Trophoblast cell (in vitro differentiated cells and primary cell): ENCODE results near the gene EIF3A.

Experiments used
- DNase-seq, 2 donors: peaks; one replicate each; pipeline ENCODE4 v3.0.0-alpha.2; 2016
- H2AFZ ChIP-seq: 2 replicates; pipeline ENCODE4 v1.6.1; 2013; ENCODE audit warnings: low read length, moderate library complexity, mild to moderate bottlenecking; ENCODE audit not compliant: insufficient read depth, poor library complexity
- H2AK5ac ChIP-seq: 2 replicates; pipeline ENCODE4 v1.6.1; 2013; ENCODE audit warnings: mild to moderate bottlenecking, low read length
- H2BK120ac ChIP-seq: 2 replicates; pipeline ENCODE4 v1.6.1; 2013; ENCODE audit warnings: low read length, mild to moderate bottlenecking, moderate library complexity; ENCODE audit not compliant: insufficient read depth, poor library complexity
- H2BK12ac ChIP-seq: 2 replicates; pipeline ENCODE4 v1.6.1; 2013; ENCODE audit warnings: mild to moderate bottlenecking, low read length, moderate library complexity
- H2BK5ac ChIP-seq: 2 replicates; pipeline ENCODE4 v1.6.1; 2013; ENCODE audit warnings: low read length, low read depth, moderate library complexity, mild to moderate bottlenecking; ENCODE audit not compliant: poor library complexity
- H3K14ac ChIP-seq: 2 replicates; pipeline ENCODE4 v1.6.1; 2013; ENCODE audit warnings: mild to moderate bottlenecking, low read length
- H3K18ac ChIP-seq: 2 replicates; pipeline ENCODE4 v1.6.1; 2013; ENCODE audit warnings: mild to moderate bottlenecking, low read length
- H3K23ac ChIP-seq: 2 replicates; pipeline ENCODE4 v1.6.1; 2013; ENCODE audit warnings: low read length
- H3K27ac ChIP-seq: 2 replicates; pipeline ENCODE4 v1.5.1; 2013; ENCODE audit warnings: low read depth, mild to moderate bottlenecking, inconsistent platforms, low read length, moderate library complexity
- H3K27me3 ChIP-seq: 2 replicates; pipeline ENCODE4 v1.6.1; 2013; ENCODE audit warnings: inconsistent platforms, mild to moderate bottlenecking, low read length, moderate library complexity; ENCODE audit not compliant: insufficient read depth
- H3K36me3 ChIP-seq, 2 experiments: 1 replicate in 1 of 2; 2 replicates in 1 of 2; pipeline ENCODE4 v1.6.1; 2013; ENCODE audit warnings: low read length in 2 of 2, mild to moderate bottlenecking in 2 of 2, moderate library complexity in 1 of 2; ENCODE audit not compliant: insufficient read depth in 2 of 2, control insufficient read depth in 1 of 2
- H3K4ac ChIP-seq: 2 replicates; pipeline ENCODE4 v1.6.1; 2013; ENCODE audit warnings: low read depth, mild to moderate bottlenecking, low read length, moderate library complexity
- H3K4me1 ChIP-seq, 2 experiments: 1 replicate in 1 of 2; 2 replicates in 1 of 2; pipeline ENCODE4 v1.6.1; 2013; ENCODE audit warnings: low read length in 2 of 2, mild to moderate bottlenecking in 2 of 2, moderate library complexity in 1 of 2; ENCODE audit not compliant: insufficient read depth in 2 of 2, control insufficient read depth in 1 of 2
- H3K4me2 ChIP-seq: 2 replicates; pipeline ENCODE4 v1.6.1; 2013; ENCODE audit warnings: inconsistent platforms, mild to moderate bottlenecking, low read length, moderate library complexity
- H3K4me3 ChIP-seq: 2 replicates; pipeline ENCODE4 v1.5.1; 2013; ENCODE audit warnings: mild to moderate bottlenecking, low read depth, low read length, inconsistent platforms
- H3K79me1 ChIP-seq: one replicate; pipeline ENCODE4 v1.6.1; 2013; ENCODE audit warnings: low read length
- H3K79me2 ChIP-seq: 2 replicates; pipeline ENCODE4 v1.6.1; 2013; ENCODE audit warnings: low read length, mild to moderate bottlenecking; ENCODE audit not compliant: control insufficient read depth, insufficient read depth, poor library complexity
- H3K9ac ChIP-seq: 2 replicates; pipeline ENCODE4 v1.6.1; 2013; ENCODE audit warnings: mild to moderate bottlenecking, low read length
- H3K9me3 ChIP-seq: 2 replicates; pipeline ENCODE4 v1.6.1; 2013; ENCODE audit warnings: low read depth, mild to moderate bottlenecking, control low read depth, inconsistent platforms, low read length; ENCODE audit not compliant: insufficient read depth
- H4K12ac ChIP-seq: 2 replicates; pipeline ENCODE4 v1.6.1; 2013; ENCODE audit warnings: low read depth, mild to moderate bottlenecking, low read length, moderate library complexity
- H4K8ac ChIP-seq: 2 replicates; pipeline ENCODE4 v1.6.1; 2013; ENCODE audit warnings: low read depth, mild to moderate bottlenecking, low read length, moderate library complexity
- H4K91ac ChIP-seq: one replicate; pipeline ENCODE4 v1.6.1; 2013; ENCODE audit warnings: low read depth, mild to moderate bottlenecking, low read length, moderate library complexity
- WGBS: extraction: QIAGEN DNeasy Blood & Tissue Kit; methylation state at CpG from one replicate; pipeline ENCODE4 v1.1.7; 2013; ENCODE audit warnings: missing lambda C conversion rate; ENCODE audit not compliant: insufficient read length, insufficient coverage; ENCODE audit errors: extremely low coverage; 5-methylcytosine and 5-hydroxymethylcytosine counted together

EIF3A gene

DNA sequence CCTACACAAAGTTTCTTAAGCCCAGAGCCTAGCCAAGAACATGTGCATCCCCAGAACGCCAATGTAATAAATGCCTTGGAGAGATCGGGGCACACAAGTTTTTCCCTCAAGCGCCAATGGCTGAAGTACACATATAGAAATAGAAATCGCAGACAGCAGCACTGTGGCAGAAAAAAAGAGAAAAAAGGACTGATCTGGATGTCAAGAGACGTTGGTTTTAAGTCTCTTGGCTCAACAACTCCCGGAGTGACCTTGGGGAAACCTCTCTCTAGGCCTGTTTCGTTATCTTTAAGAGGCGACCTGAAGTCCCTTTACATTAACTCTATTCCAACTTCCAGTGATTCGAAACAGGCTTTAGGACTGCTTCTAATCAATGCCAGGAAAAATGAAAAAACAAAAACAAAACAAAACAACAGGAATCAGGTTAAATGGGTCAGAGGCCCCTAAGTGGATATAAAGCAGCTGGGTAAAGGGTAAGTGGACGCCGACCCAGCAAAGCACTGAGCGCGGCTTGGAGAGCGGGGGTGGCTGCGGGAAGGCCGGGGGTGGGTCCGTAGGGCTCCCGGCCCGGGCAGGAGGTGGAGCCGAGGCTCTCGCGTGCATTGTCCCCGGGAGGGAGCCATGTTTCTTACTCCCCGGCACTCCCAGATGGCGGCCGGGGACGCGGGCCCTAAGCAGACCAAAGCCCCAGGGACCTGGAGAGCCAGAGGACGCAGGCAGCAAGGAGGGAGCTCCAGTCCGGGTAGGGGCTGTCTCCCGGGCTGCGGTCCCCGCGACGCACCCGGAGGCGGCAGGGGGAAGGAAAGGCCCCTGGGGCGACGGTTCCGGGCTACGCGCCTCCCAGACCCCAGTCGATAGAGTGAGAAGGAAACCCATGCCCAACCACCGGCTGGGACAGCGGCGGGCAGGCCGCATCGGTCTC is 757 bp downstream of the EIF3A start:
- Histone ChIP-seq H3K79me1 (peaks cover 14% of the 10 kb centered on the region), H3K36me3 (peaks cover 5 to 9% of the 10 kb centered on the region in 2 experiments), H2BK12ac (no peak overlapping the region), H3K27me3 (no peaks in the 10 kb centered on the region), H3K9ac (peak overlapping the region; percentile 100), H3K79me2 (peaks cover 31% of the 10 kb centered on the region), H2AFZ (peak overlapping the region; percentile 85), H3K4ac (peak overlapping the region; percentile 100), H3K27ac (peak overlapping the region; percentile 94), H2BK5ac (peak overlapping the region; percentile 99), H3K9me3 (no peaks in the 10 kb centered on the region), H3K4me3 (peak overlapping the region; percentile 98), H2BK120ac (peak overlapping the region; percentile 96), H4K91ac (peak overlapping the region; percentile 100), H3K23ac (no peak overlapping the region), H4K8ac (peak overlapping the region; percentile 99), H3K4me2 (peak overlapping the region; percentile 58), H3K14ac (peak overlapping the region; percentile 100), H3K4me1 (peaks cover 0 to 11% of the 10 kb centered on the region in 2 experiments), H3K18ac (peak overlapping the region; percentile 100), H4K12ac (peak overlapping the region; percentile 97), H2AK5ac (peak overlapping the region; percentile 100)
- WGBS, result no CpG with 5 or more reads among the region's 48 CpGs
- DNase-seq, result peak; percentile 68 to 81

DNA sequence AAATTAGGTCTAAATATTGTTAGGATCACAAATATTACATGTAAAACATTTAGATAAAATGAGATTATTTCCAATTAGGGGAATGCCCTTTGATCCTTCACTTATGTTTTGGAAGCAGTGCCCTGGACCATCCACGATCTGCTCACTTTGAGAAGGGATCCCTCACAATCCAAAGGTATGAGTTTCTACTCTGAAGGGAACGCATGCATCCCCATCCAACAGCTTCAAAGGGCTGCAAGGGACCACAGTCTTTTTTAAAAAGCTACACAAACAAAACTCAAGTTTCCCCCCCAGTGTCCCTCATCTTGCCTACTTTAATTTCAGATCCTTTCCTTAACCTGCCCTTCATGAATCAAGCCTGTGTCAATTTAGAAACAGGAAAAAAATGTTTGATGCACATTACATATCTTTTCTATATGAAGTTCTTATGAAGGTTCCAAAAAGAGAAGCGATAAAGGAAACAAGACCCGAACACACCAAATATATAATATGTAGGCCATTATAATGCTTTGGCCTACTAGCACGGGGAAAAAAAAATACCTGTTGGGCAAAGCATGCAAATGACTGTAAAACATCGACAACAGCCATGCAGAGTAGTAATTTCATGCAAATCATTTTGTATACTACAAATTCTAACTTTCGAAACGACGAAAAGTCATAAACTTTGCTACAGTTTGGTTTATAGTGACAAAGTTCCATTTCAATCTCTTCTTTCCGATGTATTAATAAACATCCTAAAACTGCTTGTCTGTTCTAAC is 2.0 kb downstream of the EIF3A start:
- Histone ChIP-seq H3K9me3 (no peaks in the 10 kb centered on the region), H2BK12ac (no peak overlapping the region), H3K79me2 (peaks cover 36% of the 10 kb centered on the region), H2BK120ac (no peak overlapping the region), H3K4ac (peak overlapping the region; percentile 100), H3K36me3 (peaks cover 7 to 11% of the 10 kb centered on the region in 2 experiments), H3K23ac (no peak overlapping the region), H2BK5ac (no peak overlapping the region), H3K14ac (no peak overlapping the region), H3K79me1 (peaks cover 14% of the 10 kb centered on the region), H3K4me1 (peaks cover 0 to 11% of the 10 kb centered on the region in 2 experiments), H3K4me3 (no peak overlapping the region), H3K4me2 (peak overlapping the region; percentile 67), H3K27me3 (no peaks in the 10 kb centered on the region), H2AFZ (no peak overlapping the region), H3K27ac (no peak overlapping the region), H3K18ac (no peak overlapping the region), H4K12ac (no peak overlapping the region), H4K8ac (no peak overlapping the region), H2AK5ac (no peak overlapping the region), H3K9ac (no peak overlapping the region), H4K91ac (no peak overlapping the region)
- WGBS, result no CpG with 5 or more reads among the region's 10 CpGs
- no peak for DNase-seq

DNA sequence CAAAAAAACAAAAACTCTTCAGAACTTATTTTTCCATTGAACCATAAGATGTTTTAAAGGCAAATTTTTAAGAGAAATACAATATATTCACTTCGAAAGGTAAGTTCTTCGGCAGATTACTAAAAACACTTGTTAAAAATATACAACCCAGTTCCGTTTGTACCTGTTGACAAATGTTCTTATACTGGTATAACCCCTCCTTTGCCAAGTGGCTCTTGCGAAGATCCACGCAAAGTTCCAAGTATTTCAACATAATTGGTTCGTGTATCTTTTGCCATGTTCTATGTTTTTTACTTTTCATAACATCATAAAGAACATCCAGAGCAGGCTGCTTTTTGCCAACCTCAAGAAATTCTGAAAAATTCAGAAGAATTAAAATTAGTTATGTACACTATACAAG is 7.0 kb downstream of the EIF3A start:
- no peak overlapping the region for H3K27ac ChIP-seq
- H3K4me2 ChIP-seq, result no peak overlapping the region
- WGBS, result no CpG with 5 or more reads among the region's 6 CpGs
- no peak overlapping the region for H3K9ac ChIP-seq
- no peak overlapping the region for H4K91ac ChIP-seq
- H3K18ac ChIP-seq, result no peak overlapping the region
- no peak overlapping the region for H2BK12ac ChIP-seq
- H4K8ac ChIP-seq, result no peak overlapping the region
- no peaks in the 10 kb centered on the region for H3K27me3 ChIP-seq
- no peaks in the 10 kb centered on the region for H3K79me1 ChIP-seq
- H2AFZ ChIP-seq, result no peak overlapping the region
- H2BK5ac ChIP-seq, result no peak overlapping the region
- no peak overlapping the region for H3K4me3 ChIP-seq
- no peak overlapping the region for H3K23ac ChIP-seq
- no peak overlapping the region for H2BK120ac ChIP-seq
- H3K14ac ChIP-seq, result no peak overlapping the region
- H2AK5ac ChIP-seq, result no peak overlapping the region
- peaks cover 22 to 26% of the 10 kb centered on the region in 2 experiments for H3K36me3 ChIP-seq
- H4K12ac ChIP-seq, result no peak overlapping the region
- DNase-seq, result no peak
- H3K79me2 ChIP-seq, result peaks cover 25% of the 10 kb centered on the region
- no peaks in the 10 kb centered on the region for H3K9me3 ChIP-seq
- peaks cover 0 to 11% of the 10 kb centered on the region in 2 experiments for H3K4me1 ChIP-seq
- no peak overlapping the region for H3K4ac ChIP-seq

DNA sequence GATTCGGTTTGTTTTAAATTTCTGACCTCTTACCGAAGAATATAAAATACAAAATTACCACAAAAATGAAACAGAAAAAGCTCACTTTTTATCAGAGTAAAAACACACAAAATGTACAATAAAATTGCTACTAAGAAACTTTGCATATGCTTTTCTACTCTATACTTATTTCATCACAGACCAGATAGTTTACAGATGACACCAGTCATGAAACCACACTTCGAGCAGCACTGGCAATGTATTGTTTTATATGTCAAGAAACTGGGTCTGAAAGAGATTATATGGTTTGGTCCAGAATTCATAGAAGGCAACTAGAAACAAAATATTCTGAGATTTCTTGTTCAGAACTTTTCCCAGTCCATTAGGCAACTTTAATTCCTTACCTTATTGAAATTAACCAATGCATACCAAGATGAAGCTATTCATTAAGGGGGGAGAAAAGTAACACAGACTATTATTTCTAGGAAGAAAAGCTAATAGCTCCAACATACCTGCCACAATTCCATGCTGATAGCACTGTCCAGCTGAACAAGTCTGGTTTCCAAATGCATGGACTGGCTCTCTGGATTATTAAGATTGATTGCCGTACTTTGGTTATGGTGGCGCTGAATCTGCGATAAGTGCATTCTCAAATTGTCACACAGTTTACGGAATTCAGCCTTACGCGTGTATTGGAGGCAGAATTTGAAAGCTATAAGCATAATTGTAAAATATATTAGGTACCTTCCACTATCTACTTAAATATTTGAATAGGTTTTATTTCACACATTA is 10.0 kb downstream of the EIF3A start:
- H3K14ac ChIP-seq, result no peak overlapping the region
- no peak overlapping the region for H4K8ac ChIP-seq
- H3K18ac ChIP-seq, result no peak overlapping the region
- H3K79me2 ChIP-seq, result peaks cover 13% of the 10 kb centered on the region
- H4K91ac ChIP-seq, result no peak overlapping the region
- no peak overlapping the region for H3K4me2 ChIP-seq
- no peak overlapping the region for H3K9ac ChIP-seq
- no peak overlapping the region for H4K12ac ChIP-seq
- no peak overlapping the region for H3K27ac ChIP-seq
- no peak overlapping the region for H3K23ac ChIP-seq
- no peaks in the 10 kb centered on the region for H3K9me3 ChIP-seq
- no peak overlapping the region for H2BK5ac ChIP-seq
- H3K36me3 ChIP-seq, result peaks cover 34 to 44% of the 10 kb centered on the region in 2 experiments
- DNase-seq, result no peak
- no peak overlapping the region for H2AFZ ChIP-seq
- no peaks in the 10 kb centered on the region for H3K79me1 ChIP-seq
- no peaks in the 10 kb centered on the region for H3K27me3 ChIP-seq
- H2AK5ac ChIP-seq, result no peak overlapping the region
- H3K4ac ChIP-seq, result peak overlapping the region; percentile 86
- H2BK12ac ChIP-seq, result no peak overlapping the region
- no peak overlapping the region for H2BK120ac ChIP-seq
- WGBS, result no CpG with 5 or more reads among the region's 9 CpGs
- H3K4me3 ChIP-seq, result no peak overlapping the region
- H3K4me1 ChIP-seq, result no peaks in the 10 kb centered on the region
